GM23338 (cell line): ENCODE data around the gene SLC2A4RG. TPM values are rescaled to one million over a fixed set of nuclear protein-coding genes. Genes with fewer than 3 reads are reported as not detected.

Experiments
- ATAC-seq: fragments of 200-7000 bp; cut with Tn5 transposase; 3 replicates; pipeline ENCODE4 v1.9.1; 2020
- DNase-seq: peaks from one replicate; pipeline ENCODE4 v3.0.0-alpha.2; 2015; ENCODE audit warnings: low spot score
- H2AFZ ChIP-seq: fragments of 200-600 bp; sonication (generic); 2 replicates; pipeline ENCODE4 v1.8.0; 2016; ENCODE audit warnings: antibody characterized with exemption, mild to moderate bottlenecking, moderate library complexity
- H3F3A ChIP-seq: fragments of 200-600 bp; sonication (generic); replicated peaks from 2 replicates; pipeline ENCODE4 v1.8.0; 2017; ENCODE audit warnings: antibody characterized with exemption, mixed run types, low read depth
- H3K27ac ChIP-seq: fragments of 200-600 bp; sonication (generic); 2 replicates; pipeline ENCODE4 v1.6.1; 2016; ENCODE audit warnings: low read depth
- H3K27me3 ChIP-seq: fragments of 200-600 bp; sonication (generic); 2 replicates; pipeline ENCODE4 v1.8.0; 2016; ENCODE audit warnings: mild to moderate bottlenecking, mixed run types, moderate library complexity; ENCODE audit not compliant: insufficient read depth
- H3K36me3 ChIP-seq: fragments of 200-600 bp; sonication (generic); 2 replicates; pipeline ENCODE4 v1.8.0; 2016; ENCODE audit warnings: mild to moderate bottlenecking; ENCODE audit not compliant: insufficient read depth
- H3K4me1 ChIP-seq: fragments of 200-600 bp; sonication (generic); 2 replicates; pipeline ENCODE4 v1.8.0; 2016; ENCODE audit warnings: mild to moderate bottlenecking, moderate library complexity; ENCODE audit not compliant: insufficient read depth
- H3K4me2 ChIP-seq: fragments of 200-600 bp; sonication (generic); 2 replicates; pipeline ENCODE4 v1.7.1; 2017; ENCODE audit warnings: mixed run types
- H3K4me3 ChIP-seq: fragments of 200-600 bp; sonication (generic); 2 replicates; pipeline ENCODE4 v1.6.1; 2016; ENCODE audit warnings: mixed run types
- H3K79me2 ChIP-seq: fragments of 200-600 bp; sonication (generic); replicated peaks from 2 replicates; pipeline ENCODE4 v1.8.0; 2017; ENCODE audit warnings: mild to moderate bottlenecking; ENCODE audit not compliant: insufficient read depth
- H3K9me2 ChIP-seq: fragments of 200-600 bp; sonication (generic); 2 replicates; pipeline ENCODE4 v1.8.0; 2017; ENCODE audit not compliant: insufficient read depth
- H4K20me1 ChIP-seq: fragments of 200-600 bp; sonication (generic); replicated peaks from 2 replicates; pipeline ENCODE4 v1.8.0; 2017; ENCODE audit warnings: mild to moderate bottlenecking; ENCODE audit not compliant: insufficient read depth
- H3K27ac Mint-ChIP-seq: 2 replicates; pipeline ENCODE4 v1.8.0; 2020; ENCODE audit warnings: inconsistent platforms, mild to moderate bottlenecking, moderate library complexity, mixed read lengths
- H3K27me3 Mint-ChIP-seq: 3 replicates; pipeline ENCODE4 v1.8.0; 2022; ENCODE audit warnings: low read depth, mild to moderate bottlenecking, moderate library complexity, mixed read lengths, inconsistent platforms; ENCODE audit not compliant: insufficient read depth, poor library complexity
- H3K36me3 Mint-ChIP-seq: 3 replicates; pipeline ENCODE4 v1.8.0; 2021; ENCODE audit warnings: low read depth, mild to moderate bottlenecking, inconsistent platforms, moderate library complexity, mixed read lengths
- H3K4me1 Mint-ChIP-seq: 3 replicates; pipeline ENCODE4 v1.8.0; 2020; ENCODE audit warnings: mild to moderate bottlenecking, inconsistent platforms, mixed read lengths
- H3K4me3 Mint-ChIP-seq: 3 replicates; pipeline ENCODE4 v1.8.0; 2021; ENCODE audit warnings: moderate library complexity, mild to moderate bottlenecking, inconsistent platforms, mixed read lengths
- H3K9me3 Mint-ChIP-seq: 3 replicates; pipeline ENCODE4 v1.8.0; 2020; ENCODE audit warnings: moderate library complexity, mild to moderate bottlenecking, inconsistent platforms, mixed read lengths
- CREB1 ChIP-seq: fragments of 250-450 bp; sonication (Bioruptor Pico); IDR thresholded peaks from 2 replicates; pipeline ENCODE4 v1.5.0; 2020; ENCODE audit warnings: low read depth, mild to moderate bottlenecking, moderate library complexity
- NANOG ChIP-seq: IDR thresholded peaks from 2 replicates; pipeline ENCODE4 v1.6.1; 2016; ENCODE audit warnings: antibody characterized with exemption, borderline replicate concordance
- REST ChIP-seq: IDR thresholded peaks from one replicate; pipeline ENCODE4 v1.6.1; 2018; ENCODE audit warnings: antibody characterized with exemption; ENCODE audit not compliant: unreplicated experiment
- ZNF462 ChIP-seq: fragments of 250-450 bp; sonication (Bioruptor Pico); IDR thresholded peaks from 2 replicates; pipeline ENCODE4 v1.5.0; 2020; ENCODE audit warnings: mild to moderate bottlenecking, moderate library complexity
- polyA plus RNA-seq: library from polyadenylated mRNA; unstranded; fragments of >200 nt; fragmentation: Nextera tagmentation; extraction: Ambion mirVana; gene quantifications from 2 replicates; pipeline ENCODE4 v1.2.1, GENCODE V29; 2016
- total RNA-seq: library from RNA; depleted of rRNA; stranded (reverse); fragments of >200 nt; shearing (Covaris generic); gene quantifications from 2 replicates; pipeline ENCODE4 v1.2.3, GENCODE V29; 2014

SLC2A4RG gene
- total and polyA plus RNA-seq, 2 experiments from 2014 or later = 22.8 to 42.0 TPM

- no peak for TF ChIP-seq ZNF462 (CRISPR knock-in tag)
Measured at GRCh38 chr20:63697868-63698545, 41.6 kb upstream of the SLC2A4RG start (continued).

- peaks cover 17% of the 10 kb centered on the region for H3K27me3 Mint-ChIP-seq
- peaks cover 9% of the 10 kb centered on the region for H3K36me3 Mint-ChIP-seq
- H3K9me3 Mint-ChIP-seq = peaks cover 2% of the 10 kb centered on the region; the same call in 2 of the 3 replicates
- Histone ChIP-seq H3K27me3 (no peaks in the 10 kb centered on the region), H2AFZ (no peak overlapping the region), H3K4me3 (no peak overlapping the region), H3K36me3 (no peaks in the 10 kb centered on the region), H3K9me2 (no peaks in the 10 kb centered on the region), H3F3A (peaks cover 4% of the 10 kb centered on the region; the same call in 1 of the 2 replicates), H3K4me2 (no peak overlapping the region), H3K79me2 (no peaks in the 10 kb centered on the region), H3K4me1 (no peaks in the 10 kb centered on the region), H4K20me1 (no peaks in the 10 kb centered on the region), H3K27ac (no peak overlapping the region)
- no peak overlapping the region for H3K27ac Mint-ChIP-seq
- ATAC-seq = no peak
- H3K4me1 Mint-ChIP-seq = peaks cover 3% of the 10 kb centered on the region; the same call in 2 of the 3 replicates
- no peak for DNase-seq
- H3K4me3 Mint-ChIP-seq = no peak overlapping the region
- TF ChIP-seq CREB1 (no peak), NANOG (no peak), REST (no peak)
Measured at GRCh38 chr20:63698739-63699465, 40.7 kb upstream of the SLC2A4RG start.
